ENCODE data around the gene BCL11B. TPM values are rescaled to one million over a fixed set of nuclear protein-coding genes. Genes with fewer than 3 reads are reported as not detected.

Gene BCL11B
- total RNA-seq, 1 experiment from 2014 or later: 3.2 TPM

DNA sequence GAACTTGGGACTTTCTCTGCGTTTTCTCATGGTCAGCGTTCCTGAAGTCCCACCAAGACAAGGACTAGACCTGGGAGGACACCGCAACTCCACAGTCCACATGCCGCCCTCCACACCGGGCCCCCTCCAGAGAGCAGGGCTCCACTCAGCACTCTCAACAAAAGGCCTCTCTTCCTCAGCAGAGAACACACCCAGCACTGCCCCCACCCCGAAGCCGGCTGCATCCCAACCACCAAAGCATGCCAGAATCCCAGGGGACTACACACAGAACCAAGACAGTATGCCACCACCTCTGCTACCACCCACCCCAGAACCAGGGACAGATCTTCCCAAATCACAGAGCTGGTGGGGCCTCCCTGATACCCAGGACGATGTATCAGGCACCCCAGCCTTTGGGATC is 88.3 kb downstream of the BCL11B start:
- no peak for DNase-seq (ENCODE audit: low spot score)

- DNase-seq (ENCODE audit: low spot score): no peak
Observed at GRCh38 chr14:99183311-99183710, 88.7 kb downstream of the BCL11B start.

DNA sequence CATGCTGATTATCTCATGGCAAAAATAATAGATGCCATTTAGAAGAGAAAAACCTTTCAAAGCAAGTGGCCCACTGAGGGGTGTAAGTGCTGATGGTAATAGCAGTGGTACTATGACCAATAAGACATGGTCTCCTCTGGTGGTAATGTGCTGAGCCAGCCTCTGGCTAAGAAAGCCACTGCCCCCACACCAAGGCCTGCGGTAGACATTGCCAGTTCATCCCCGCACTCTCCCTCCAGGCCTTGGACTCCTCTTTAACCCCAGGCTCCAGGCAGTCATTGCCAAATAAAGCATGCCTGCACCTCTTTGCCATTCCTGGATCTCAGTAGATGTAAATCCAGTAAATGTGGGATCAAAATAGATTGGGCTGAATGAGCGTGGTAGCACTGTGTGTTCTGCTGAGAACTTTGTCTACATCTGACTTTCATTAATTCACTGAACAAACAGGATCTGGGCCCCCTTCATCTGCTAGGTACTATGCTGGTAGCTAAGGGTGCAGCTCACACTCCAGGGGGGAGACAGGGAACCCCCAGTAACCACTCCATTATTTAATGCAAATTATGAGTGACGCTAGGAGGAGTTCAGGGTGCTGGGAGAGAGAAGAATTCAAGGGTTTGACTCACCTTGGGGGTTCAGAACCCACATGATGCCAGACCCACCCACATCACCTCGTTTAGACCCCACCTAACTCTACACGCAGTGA is 89.3 kb downstream of the BCL11B start:
- no peak for DNase-seq (ENCODE audit: low spot score)

- no peak for DNase-seq (ENCODE audit: low spot score)
Observed at GRCh38 chr14:99181804-99182520, 90.0 kb downstream of the BCL11B start.

- DNase-seq (ENCODE audit: low spot score): no peak
Observed at GRCh38 chr14:99181241-99181640, 90.8 kb downstream of the BCL11B start.

- DNase-seq (ENCODE audit: low spot score): no peak
Observed at GRCh38 chr14:99179946-99180345, 92.1 kb downstream of the BCL11B start.

DNA sequence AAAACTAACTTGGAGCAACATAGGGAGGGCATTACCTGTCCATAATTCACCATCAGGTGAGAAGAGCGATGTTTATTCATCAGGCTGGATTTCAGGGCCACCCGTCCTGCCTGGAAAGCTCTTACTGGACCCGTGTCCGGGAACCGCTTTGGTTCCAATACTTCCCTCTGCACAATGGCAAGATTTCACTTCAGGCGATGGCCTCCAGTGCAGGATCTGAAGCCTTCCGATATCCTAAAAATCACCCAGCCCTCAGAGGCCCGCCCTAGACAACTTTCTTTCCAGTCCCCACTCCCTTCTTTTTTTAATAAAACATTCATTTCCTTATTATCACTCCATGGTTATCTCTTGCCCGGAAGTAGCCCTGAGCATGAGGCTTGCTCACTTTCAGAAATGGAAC is 92.5 kb downstream of the BCL11B start:
- no peak for DNase-seq (ENCODE audit: low spot score)

DNA sequence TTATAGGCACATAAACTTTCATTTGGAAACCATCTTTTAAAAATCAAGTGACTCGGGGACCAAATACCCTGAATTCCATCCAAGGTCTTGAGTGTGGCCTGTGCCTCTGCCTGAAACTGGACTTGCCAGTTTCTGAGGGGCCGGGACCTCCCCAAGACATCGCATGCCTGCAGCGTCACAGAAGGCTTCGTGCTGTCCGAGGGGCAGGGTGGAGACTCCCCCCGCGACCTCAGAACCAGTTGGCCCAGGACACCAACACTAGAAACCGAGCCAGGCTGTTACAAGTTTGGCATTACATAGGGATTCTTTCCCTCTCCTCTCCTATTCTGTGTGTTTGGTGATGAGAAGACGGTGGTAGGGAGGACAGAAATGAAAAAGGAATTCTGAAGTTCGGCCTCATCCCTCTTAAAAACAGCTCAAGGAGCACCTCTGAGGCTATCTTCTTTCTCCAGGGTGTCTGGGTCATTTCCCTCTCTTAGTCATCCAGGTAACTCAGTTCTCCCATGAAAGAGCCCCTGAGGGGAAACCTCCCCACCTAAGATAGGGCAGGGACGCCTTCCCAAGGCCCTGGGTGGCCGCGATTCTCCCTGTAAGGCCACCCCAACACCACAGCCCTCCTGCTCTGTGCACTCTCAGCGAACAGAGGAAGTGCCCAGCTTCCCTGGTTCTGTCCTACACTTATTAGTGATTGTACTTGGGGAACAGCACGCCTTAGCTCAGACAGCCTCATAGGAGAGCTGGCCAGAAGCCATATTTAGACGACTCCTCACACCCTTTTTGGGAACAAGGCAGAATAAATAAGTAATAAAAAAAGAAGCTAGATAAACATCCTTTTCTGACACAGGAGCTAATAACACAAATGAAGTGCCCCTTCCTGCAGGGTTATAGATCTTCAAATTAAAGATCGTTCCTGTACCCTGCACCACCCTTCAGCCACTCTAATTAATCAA is 93.8 kb downstream of the BCL11B start:
- DNase-seq (ENCODE audit: low spot score): no peak

GRCh38 chr14:99177046-99177655 is 94.8 kb downstream of the BCL11B start:
- DNase-seq (ENCODE audit: low spot score): no peak

GRCh38 chr14:99176156-99176945 is 95.6 kb downstream of the BCL11B start:
- no peak for DNase-seq (ENCODE audit: low spot score)

GRCh38 chr14:99175331-99176155 is 96.5 kb downstream of the BCL11B start:
- DNase-seq (ENCODE audit: low spot score): no peak

DNA sequence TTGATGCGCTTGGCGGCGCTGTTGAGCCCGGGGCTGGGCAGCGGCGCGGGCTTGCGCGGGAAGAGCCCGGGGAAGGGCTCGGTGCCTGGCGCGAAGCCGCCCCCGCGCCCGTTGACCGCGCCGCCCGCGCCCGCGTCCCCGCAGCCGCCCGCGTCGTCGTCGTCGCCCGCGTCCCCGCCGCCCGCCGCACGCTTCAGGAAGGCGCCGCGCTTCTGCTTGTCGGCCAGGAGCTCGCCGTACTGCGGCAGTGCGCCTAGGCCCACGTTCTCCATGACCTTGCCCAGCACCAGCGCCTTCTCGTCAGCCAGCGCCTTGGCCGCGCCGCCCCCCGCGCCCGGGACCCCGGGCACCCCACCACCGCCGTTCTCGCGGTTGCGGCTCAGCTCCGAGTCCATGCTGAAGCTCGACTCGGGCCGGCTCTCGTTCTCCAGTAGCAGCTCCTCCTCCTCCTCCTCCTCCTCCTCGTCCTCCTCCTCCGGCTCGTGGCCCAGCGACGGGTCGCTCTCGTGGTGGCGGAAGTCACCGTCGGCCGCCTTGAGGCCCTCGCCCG is 97.2 kb downstream of the BCL11B start:
- no peak for DNase-seq (ENCODE audit: low spot score)

- no peak for DNase-seq (ENCODE audit: low spot score)
Observed at GRCh38 chr14:99174081-99174769, 97.8 kb downstream of the BCL11B start.

GRCh38 chr14:99173506-99173905 is 98.5 kb downstream of the BCL11B start:
- no peak for DNase-seq (ENCODE audit: low spot score)

DNA sequence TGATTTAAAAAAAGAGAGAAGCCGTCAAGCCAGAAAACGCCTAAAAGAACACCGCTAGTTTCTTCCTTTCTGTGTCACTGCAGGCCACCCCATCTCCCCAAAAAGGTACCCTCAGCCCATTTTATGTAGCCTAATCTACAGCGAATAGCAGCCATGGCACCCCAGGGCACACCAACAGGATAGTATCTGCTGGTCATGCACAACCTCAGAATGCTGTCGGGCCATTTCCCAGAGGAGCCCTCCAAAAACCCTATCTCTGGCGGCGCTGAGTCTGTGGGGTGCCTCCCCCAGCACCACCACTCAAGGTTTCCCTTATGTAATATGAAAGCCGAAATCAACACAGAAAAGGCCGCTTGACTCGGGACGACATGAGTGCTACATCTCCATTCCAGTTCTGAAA is 98.9 kb downstream of the BCL11B start:
- DNase-seq (ENCODE audit: low spot score): no peak

DNA sequence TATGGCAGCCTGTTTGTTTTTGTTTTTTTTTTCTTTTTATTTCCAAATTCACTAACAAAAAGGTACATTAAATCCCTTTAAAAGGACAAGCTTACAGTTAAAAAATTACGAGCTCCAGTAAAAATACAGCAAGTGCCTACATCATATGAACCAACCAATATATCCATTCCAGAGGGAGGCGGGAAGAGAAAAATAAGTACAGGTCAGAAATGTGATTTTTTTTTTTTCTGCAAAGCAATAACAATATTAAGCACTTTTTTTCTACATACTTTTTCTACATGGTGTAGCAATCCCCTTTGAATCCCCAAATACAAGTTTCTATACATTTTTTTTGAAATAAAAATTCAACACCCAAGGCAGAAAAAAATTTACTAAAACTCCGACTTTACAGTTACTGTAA is 100.6 kb downstream of the BCL11B start:
- no peak for DNase-seq (ENCODE audit: low spot score)

DNA sequence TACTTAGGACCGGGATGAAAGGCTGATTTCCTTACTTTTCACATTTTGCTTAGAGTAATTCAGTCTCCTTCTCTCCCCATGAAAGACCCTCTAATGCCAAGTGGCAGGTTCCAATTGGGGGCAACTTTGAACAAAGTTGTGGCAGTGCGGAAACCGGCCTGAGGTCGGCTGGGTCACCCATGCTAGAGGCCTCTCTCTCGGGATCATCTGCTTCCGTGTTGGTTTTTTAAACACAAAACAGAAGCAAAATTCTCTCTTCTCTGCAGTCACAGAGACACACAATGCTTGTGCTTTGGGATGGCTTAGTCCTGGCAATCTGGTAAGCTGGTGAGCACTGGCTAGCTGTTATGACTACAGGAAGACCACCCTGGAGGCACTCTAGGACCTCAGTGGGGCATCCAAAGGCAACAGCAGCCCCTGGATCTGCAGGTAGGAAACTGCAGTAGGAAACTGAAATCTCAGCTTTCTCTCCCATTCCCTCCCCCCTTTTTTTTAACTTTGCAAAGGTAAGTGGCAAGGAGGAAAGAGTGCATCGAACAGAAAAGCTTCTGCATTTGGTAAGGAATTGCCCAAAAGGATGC is 102.1 kb downstream of the BCL11B start:
- no peak for DNase-seq (ENCODE audit: low spot score)

DNA sequence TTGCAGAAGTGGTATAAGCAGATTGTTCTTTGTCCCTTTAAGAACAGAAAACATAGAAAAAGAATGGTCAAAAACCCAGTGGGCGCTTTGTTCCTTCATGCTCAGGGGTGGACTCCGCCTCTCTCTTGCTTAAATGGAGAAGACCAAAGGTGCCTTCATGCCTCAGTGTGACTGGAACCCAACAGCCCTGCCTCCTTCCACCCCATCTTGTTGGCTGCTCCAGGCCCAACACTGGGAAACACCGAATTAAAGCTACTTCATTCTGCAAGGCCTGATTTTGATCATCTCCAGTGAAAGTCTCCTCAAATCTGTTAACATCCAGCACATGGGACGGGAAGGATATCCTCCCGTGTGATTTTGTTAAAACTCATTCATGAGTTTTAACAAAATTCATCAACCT is 103.7 kb downstream of the BCL11B start:
- no peak for DNase-seq (ENCODE audit: low spot score)

GRCh38 chr14:99166506-99166905 is 105.5 kb downstream of the BCL11B start:
- no peak for DNase-seq (ENCODE audit: low spot score)

All from HT-29 (cell line).